NCI-H1417 treated with DMSO at 0.1 percent for 48 hours (cell line): ENCODE data around the gene GRIK2.
A peak's percentile ranks its signal among the peaks of the same experiment; 100 is the strongest.

Experiments used
- DNase-seq: peaks from one replicate; lab custom pipeline; 2025; lab: John Stamatoyannopoulos, UW

The GRIK2 gene

GRCh38 chr6:101539510-101540245 is 146.2 kb downstream of the GRIK2 start:
- no peak for DNase-seq

GRCh38 chr6:101541894-101542293 is 148.4 kb downstream of the GRIK2 start:
- no peak for DNase-seq

- peak; percentile 21 for DNase-seq
These were observed 150.3 kb downstream of the GRIK2 start for GRCh38 chr6:101543796-101544195.

GRCh38 chr6:101544286-101544685 is 150.8 kb downstream of the GRIK2 start:
- no peak for DNase-seq

- no peak for DNase-seq
These were observed 151.7 kb downstream of the GRIK2 start for GRCh38 chr6:101545191-101545590.

GRCh38 chr6:101550451-101550850 is 156.9 kb downstream of the GRIK2 start:
- no peak for DNase-seq

- DNase-seq, result no peak
These were observed 160.7 kb downstream of the GRIK2 start for GRCh38 chr6:101554231-101554630.

- DNase-seq, result no peak
These were observed 165.2 kb downstream of the GRIK2 start for GRCh38 chr6:101558712-101559111.

GRCh38 chr6:101572627-101573026 is 179.1 kb downstream of the GRIK2 start:
- no peak for DNase-seq

- no peak for DNase-seq
These were observed 183.6 kb downstream of the GRIK2 start for GRCh38 chr6:101577091-101577490.

- DNase-seq, result no peak
These were observed 184.8 kb downstream of the GRIK2 start for GRCh38 chr6:101578306-101578705.

GRCh38 chr6:101582792-101583191 is 189.3 kb downstream of the GRIK2 start:
- no peak for DNase-seq

- DNase-seq, result no peak
These were observed 192.0 kb downstream of the GRIK2 start for GRCh38 chr6:101585501-101585900.

GRCh38 chr6:101588343-101588742 is 194.8 kb downstream of the GRIK2 start:
- DNase-seq, result no peak

GRCh38 chr6:101595276-101595675 is 201.8 kb downstream of the GRIK2 start:
- no peak for DNase-seq

- DNase-seq, result no peak
These were observed 204.2 kb downstream of the GRIK2 start for GRCh38 chr6:101597693-101598092.

GRCh38 chr6:101605426-101605825 is 211.9 kb downstream of the GRIK2 start:
- no peak for DNase-seq

GRCh38 chr6:101605874-101606273 is 212.4 kb downstream of the GRIK2 start:
- DNase-seq, result no peak

- DNase-seq, result no peak
These were observed 213.7 kb downstream of the GRIK2 start for GRCh38 chr6:101607111-101607690.

GRCh38 chr6:101608703-101609102 is 215.2 kb downstream of the GRIK2 start:
- no peak for DNase-seq

GRCh38 chr6:101613556-101613955 is 220.0 kb downstream of the GRIK2 start:
- no peak for DNase-seq

- no peak for DNase-seq
These were observed 221.3 kb downstream of the GRIK2 start for GRCh38 chr6:101614774-101615173.

GRCh38 chr6:101626269-101626668 is 232.8 kb downstream of the GRIK2 start:
- no peak for DNase-seq

- no peak for DNase-seq
These were observed 237.4 kb downstream of the GRIK2 start for GRCh38 chr6:101630941-101631340.
